Natural killer cell (primary cell): ENCODE measurements around the gene DENND5B. TPM values are rescaled to one million over a fixed set of nuclear protein-coding genes. Genes with fewer than 3 reads are reported as not detected.

Source experiments
- ATAC-seq, 3 donors: fragments of 150-1000 bp in 2 of 3; fragments of 200-7000 bp in 1 of 3; cut with Tn5 transposase; 1 replicate in 1 of 3; 2 replicates in 2 of 3; pipeline ENCODE4 v1.10.0; 2021; ENCODE audit warnings: mild to moderate bottlenecking in 2 of 3, moderate library complexity in 2 of 3
- DNase-seq, 2 donors: peaks; one replicate each; pipeline versions ENCODE4 v3.0.0 to v3.0.0-alpha.2; 2013 to 2021; ENCODE audit warnings: mixed read lengths in 1 of 2
- H3K27ac ChIP-seq: one replicate; pipeline ENCODE4 v1.5.1; 2013; ENCODE audit warnings: mild to moderate bottlenecking, low read length
- H3K27me3 ChIP-seq: one replicate; pipeline ENCODE4 v1.6.1; 2013; ENCODE audit warnings: low read length; ENCODE audit not compliant: control insufficient read depth, insufficient read depth
- H3K36me3 ChIP-seq: one replicate; pipeline ENCODE4 v1.6.1; 2013; ENCODE audit warnings: low read length; ENCODE audit not compliant: control insufficient read depth, insufficient read depth
- H3K4me1 ChIP-seq: one replicate; pipeline ENCODE4 v1.6.1; 2013; ENCODE audit warnings: low read length; ENCODE audit not compliant: control insufficient read depth, insufficient read depth
- H3K4me3 ChIP-seq: one replicate; pipeline ENCODE4 v1.5.1; 2013; ENCODE audit warnings: low read length
- H3K9me3 ChIP-seq: one replicate; pipeline ENCODE4 v1.6.1; 2013; ENCODE audit warnings: low read length; ENCODE audit not compliant: control insufficient read depth, insufficient read depth
- H3K27ac Mint-ChIP-seq, 2 donors: one replicate each; pipeline ENCODE4 v1.8.0; 2022; ENCODE audit warnings: mild to moderate bottlenecking in 2 of 2, mixed read lengths in 2 of 2, moderate library complexity in 1 of 2
- H3K27me3 Mint-ChIP-seq, 2 donors: one replicate each; pipeline ENCODE4 v1.8.0; 2022; ENCODE audit warnings: low read depth in 2 of 2, mixed read lengths in 2 of 2
- H3K36me3 Mint-ChIP-seq: one replicate; pipeline ENCODE4 v1.8.0; 2022; ENCODE audit warnings: mixed read lengths
- H3K4me1 Mint-ChIP-seq, 2 donors: one replicate each; pipeline ENCODE4 v1.8.0; 2022; ENCODE audit warnings: mixed read lengths in 2 of 2
- H3K4me3 Mint-ChIP-seq: one replicate; pipeline ENCODE4 v1.8.0; 2022; ENCODE audit warnings: mild to moderate bottlenecking, moderate library complexity, mixed read lengths
- H3K9me3 Mint-ChIP-seq, 2 donors: one replicate each; pipeline ENCODE4 v1.8.0; 2022; ENCODE audit warnings: mixed read lengths in 2 of 2
- WGBS: methylation state at CpG from one replicate; pipeline ENCODE4 v1.1.7; 2013; ENCODE audit warnings: missing lambda C conversion rate; ENCODE audit not compliant: insufficient coverage; 5-methylcytosine and 5-hydroxymethylcytosine counted together
- intact Hi-C: fragments of 100-400 bp; cut with micrococcal nuclease; formaldehyde crosslinking; loops from one replicate; pipeline ENCODE4 v1.14.2; 2022
- total RNA-seq, 4 donors: library from RNA; stranded (reverse); fragments of 120-200 nt in 1 of 4; gene quantifications; one replicate each; pipeline versions ENCODE4 v1.2.3 to v1.2.4, GENCODE V29; 2013 to 2022
- TF ChIP-seq, protein P1 (sequence below): fragments of 200-600 bp; IDR thresholded peaks from one replicate; pipeline ENCODE4 v1.8.0; 2022; ENCODE audit warnings: antibody characterized with exemption

The DENND5B gene
- total RNA-seq, 3 donors from 2014 or later (not counting 1 experiment from before 2014, with no cell fraction given): 0.52 to 2.4 (median 0.70) TPM

DNA sequence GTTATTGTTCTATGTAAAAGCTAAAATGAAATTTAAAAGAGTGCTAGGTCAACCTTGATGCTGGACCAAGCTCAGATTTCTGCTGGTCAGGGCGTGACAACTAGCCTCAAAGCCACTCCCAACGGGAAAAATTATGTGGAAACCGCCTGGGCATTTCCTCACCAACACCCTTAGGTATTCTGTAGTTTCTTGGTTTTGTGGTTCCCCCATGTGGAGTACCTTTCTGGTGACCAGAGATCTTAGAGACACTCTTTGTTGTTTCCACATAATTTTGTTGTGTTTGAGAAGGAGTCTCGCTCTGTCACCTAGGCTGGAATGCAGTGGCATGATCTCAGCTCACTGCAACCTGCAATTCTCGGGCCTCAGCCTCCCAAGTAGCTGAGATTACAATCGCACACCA, 119.9 kb downstream of the DENND5B start:
- H3K27me3 Mint-ChIP-seq: no peaks in the 10 kb centered on the region
- H3K4me3 Mint-ChIP-seq: no peak overlapping the region
- Histone ChIP-seq H3K36me3 (no peaks in the 10 kb centered on the region), H3K27me3 (no peaks in the 10 kb centered on the region), H3K4me1 (no peaks in the 10 kb centered on the region), H3K27ac (no peak overlapping the region), H3K4me3 (no peak overlapping the region), H3K9me3 (no peaks in the 10 kb centered on the region)
- intact Hi-C loops: no loop called here
- DNase-seq (no peak), ATAC-seq (no peak)
- 87% methylated on average over 5 of the region's 6 CpGs for WGBS
- TF ChIP-seq, protein P1, sequence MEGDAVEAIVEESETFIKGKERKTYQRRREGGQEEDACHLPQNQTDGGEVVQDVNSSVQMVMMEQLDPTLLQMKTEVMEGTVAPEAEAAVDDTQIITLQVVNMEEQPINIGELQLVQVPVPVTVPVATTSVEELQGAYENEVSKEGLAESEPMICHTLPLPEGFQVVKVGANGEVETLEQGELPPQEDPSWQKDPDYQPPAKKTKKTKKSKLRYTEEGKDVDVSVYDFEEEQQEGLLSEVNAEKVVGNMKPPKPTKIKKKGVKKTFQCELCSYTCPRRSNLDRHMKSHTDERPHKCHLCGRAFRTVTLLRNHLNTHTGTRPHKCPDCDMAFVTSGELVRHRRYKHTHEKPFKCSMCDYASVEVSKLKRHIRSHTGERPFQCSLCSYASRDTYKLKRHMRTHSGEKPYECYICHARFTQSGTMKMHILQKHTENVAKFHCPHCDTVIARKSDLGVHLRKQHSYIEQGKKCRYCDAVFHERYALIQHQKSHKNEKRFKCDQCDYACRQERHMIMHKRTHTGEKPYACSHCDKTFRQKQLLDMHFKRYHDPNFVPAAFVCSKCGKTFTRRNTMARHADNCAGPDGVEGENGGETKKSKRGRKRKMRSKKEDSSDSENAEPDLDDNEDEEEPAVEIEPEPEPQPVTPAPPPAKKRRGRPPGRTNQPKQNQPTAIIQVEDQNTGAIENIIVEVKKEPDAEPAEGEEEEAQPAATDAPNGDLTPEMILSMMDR: no peak
- H3K36me3 Mint-ChIP-seq: no peaks in the 10 kb centered on the region
- no peak overlapping the region for H3K27ac Mint-ChIP-seq
- no peaks in the 10 kb centered on the region for H3K9me3 Mint-ChIP-seq
- no peaks in the 10 kb centered on the region for H3K4me1 Mint-ChIP-seq

DNA sequence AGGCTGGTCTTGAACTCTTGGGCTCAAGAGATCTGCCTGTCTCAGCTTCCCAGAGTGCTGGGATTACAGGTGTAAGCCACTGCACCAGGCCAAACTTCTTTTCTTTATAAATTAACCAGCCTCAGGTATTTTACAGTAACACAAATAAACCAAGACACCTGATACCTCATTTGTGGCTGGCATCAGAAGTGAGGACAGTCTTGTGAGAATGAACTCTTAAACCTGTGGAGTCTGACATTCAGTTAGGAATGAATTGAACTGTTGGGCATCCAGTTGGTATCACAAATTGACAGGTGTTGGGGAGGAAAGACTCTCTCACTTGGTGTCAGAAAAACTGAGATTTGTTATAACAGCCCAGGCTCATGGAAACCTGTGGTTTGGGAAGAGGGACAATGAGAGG, 120.5 kb downstream of the DENND5B start:
- no peaks in the 10 kb centered on the region for H3K27me3 ChIP-seq
- H3K9me3 ChIP-seq: no peaks in the 10 kb centered on the region
- H3K4me1 Mint-ChIP-seq: no peaks in the 10 kb centered on the region
- H3K4me3 ChIP-seq: no peak overlapping the region
- ATAC-seq: no peak
- no peak for DNase-seq
- no peaks in the 10 kb centered on the region for H3K36me3 ChIP-seq
- TF ChIP-seq, protein P1: no peak
- intact Hi-C loops: no loop called here
- no peaks in the 10 kb centered on the region for H3K9me3 Mint-ChIP-seq
- H3K27me3 Mint-ChIP-seq: no peaks in the 10 kb centered on the region
- H3K27ac ChIP-seq: no peak overlapping the region
- no peak overlapping the region for H3K27ac Mint-ChIP-seq
- no peak overlapping the region for H3K4me3 Mint-ChIP-seq
- H3K36me3 Mint-ChIP-seq: no peaks in the 10 kb centered on the region
- H3K4me1 ChIP-seq: no peaks in the 10 kb centered on the region

DNA sequence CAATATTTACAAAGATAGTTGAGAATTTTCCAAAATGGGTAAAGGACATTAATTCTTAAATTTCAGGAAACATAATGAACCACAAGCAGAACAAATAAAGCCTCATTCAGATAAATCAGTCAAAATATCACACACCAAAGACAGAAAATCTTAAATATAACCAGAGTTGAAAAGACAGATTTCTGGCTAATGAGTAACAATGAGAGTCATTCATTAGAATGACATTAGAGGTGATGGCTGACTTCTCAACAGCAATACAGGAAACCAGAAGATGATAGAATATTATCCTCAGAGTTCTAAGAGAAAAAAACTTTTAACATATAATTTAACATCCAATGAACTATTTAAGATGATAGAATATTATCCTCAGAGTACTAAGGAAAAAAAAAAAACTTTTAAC, 124.2 kb downstream of the DENND5B start:
- no peaks in the 10 kb centered on the region for H3K36me3 ChIP-seq
- H3K4me3 ChIP-seq: no peak overlapping the region
- no peak for ATAC-seq
- H3K27me3 ChIP-seq: no peaks in the 10 kb centered on the region
- Mint-ChIP-seq H3K4me1 (no peaks in the 10 kb centered on the region), H3K9me3 (no peaks in the 10 kb centered on the region), H3K4me3 (no peak overlapping the region), H3K36me3 (no peaks in the 10 kb centered on the region), H3K27ac (no peak overlapping the region), H3K27me3 (no peaks in the 10 kb centered on the region)
- TF ChIP-seq, protein P1: no peak
- no peak for DNase-seq
- H3K4me1 ChIP-seq: no peaks in the 10 kb centered on the region
- no peaks in the 10 kb centered on the region for H3K9me3 ChIP-seq
- H3K27ac ChIP-seq: no peak overlapping the region
- intact Hi-C loops: no loop called here

DNA sequence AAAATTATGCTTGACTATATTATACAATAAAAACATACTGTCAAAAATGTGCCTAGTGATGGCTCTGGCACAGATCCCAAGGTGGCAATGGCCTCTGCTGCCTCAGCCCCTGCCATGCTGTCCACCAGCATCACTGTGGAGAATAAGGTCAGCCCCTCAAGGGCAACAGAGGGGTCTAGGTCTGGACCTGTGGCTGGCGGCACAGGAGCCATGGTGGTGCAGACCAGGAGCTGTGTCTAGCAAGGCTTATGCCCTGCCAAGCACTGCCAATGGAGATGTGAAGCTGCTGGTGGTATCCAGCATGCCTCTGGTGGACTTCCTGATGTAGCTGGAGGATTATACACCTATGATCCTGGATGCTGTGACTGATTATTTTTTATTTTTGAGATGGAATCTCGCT, 125.9 kb downstream of the DENND5B start:
- intact Hi-C loops: no loop called here
- H3K9me3 ChIP-seq: no peaks in the 10 kb centered on the region
- no peak overlapping the region for H3K27ac ChIP-seq
- Mint-ChIP-seq H3K27ac (no peak overlapping the region), H3K9me3 (no peaks in the 10 kb centered on the region), H3K4me1 (no peaks in the 10 kb centered on the region), H3K27me3 (no peaks in the 10 kb centered on the region), H3K36me3 (no peaks in the 10 kb centered on the region), H3K4me3 (no peak overlapping the region)
- no peak for DNase-seq
- H3K27me3 ChIP-seq: no peaks in the 10 kb centered on the region
- TF ChIP-seq, protein P1: no peak
- no peak for ATAC-seq
- no peaks in the 10 kb centered on the region for H3K4me1 ChIP-seq
- H3K36me3 ChIP-seq: no peaks in the 10 kb centered on the region
- H3K4me3 ChIP-seq: no peak overlapping the region
- WGBS: 90% methylated on average over 2 of the region's 2 CpGs
